ENCODE results near the gene CCL4L2. TPM values are rescaled to one million over a fixed set of nuclear protein-coding genes. Genes with fewer than 3 reads are reported as not detected.

The CCL4L2 gene
- total and polyA plus RNA-seq, 2 of the 8 experiments (the other 6 are each of a cell fraction or from before 2014, with no cell fraction given), result not detected

DNA sequence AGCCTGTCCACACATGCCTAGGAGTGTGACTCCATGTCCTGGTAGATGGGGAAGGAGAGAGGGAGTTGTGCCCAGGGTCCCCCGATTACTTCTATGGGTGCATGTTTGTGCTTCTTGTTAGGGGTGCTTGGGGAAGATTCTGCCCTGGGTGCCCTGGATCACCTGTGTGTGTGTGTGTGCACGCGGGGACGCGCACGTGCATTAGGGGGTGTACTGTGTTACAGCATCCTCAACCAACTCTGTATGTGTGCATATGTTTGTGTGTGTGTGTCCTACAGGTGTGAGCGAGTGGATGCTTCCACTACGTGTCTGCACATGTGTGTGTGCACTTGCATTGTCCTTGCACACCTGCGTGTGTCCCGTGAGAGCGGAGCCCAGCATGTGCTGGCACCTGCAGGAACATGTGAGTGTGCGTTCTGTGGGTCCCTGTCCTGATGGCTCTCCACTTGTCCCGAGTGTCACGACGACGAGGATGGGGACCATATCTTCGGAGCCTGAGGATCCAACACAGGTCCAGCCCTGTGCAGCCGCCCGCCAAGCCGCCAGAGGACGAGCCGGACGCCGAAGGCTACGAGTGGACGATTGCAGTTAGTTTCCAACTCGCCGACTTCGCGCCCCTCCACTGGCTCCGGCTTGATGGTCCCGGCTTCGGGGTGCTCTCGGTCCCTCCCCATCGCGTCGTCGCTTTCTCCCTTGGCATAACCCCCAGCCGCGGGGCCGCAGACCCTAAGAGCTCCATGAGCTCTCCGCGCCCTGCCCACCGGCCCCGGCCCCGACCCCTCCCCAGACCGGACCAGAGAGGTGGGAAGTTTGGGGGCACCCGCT, 28.5 kb upstream of the CCL4L2 start (continued):
- TF ChIP-seq CTCF (IDR thresholded peaks at IDR 0.05; ENCODE audit: control extremely low read depth in 1 of 3, insufficient read depth in 1 of 3, low read depth in 1 of 3, low read length in 3 of 3), result peak in 1 of 3 experiments; percentile 1; a peak in 1 of 4 replicates

All from H1 (cell line).